NCI-H1417 treated with DMSO at 0.1 percent for 48 hours (cell line): ENCODE data around the gene PCDHA12.
A peak's percentile ranks its signal among the peaks of the same experiment; 100 is the strongest.
"Not testable (repeated sequence)": the region's sequence is repeated elsewhere in the genome, so short reads cannot be mapped to it uniquely, and the experiment has no call there.

ENCODE experiments used
- DNase-seq: peaks from one replicate; lab custom pipeline; 2025; lab: John Stamatoyannopoulos, UW

Gene PCDHA12, protein sequence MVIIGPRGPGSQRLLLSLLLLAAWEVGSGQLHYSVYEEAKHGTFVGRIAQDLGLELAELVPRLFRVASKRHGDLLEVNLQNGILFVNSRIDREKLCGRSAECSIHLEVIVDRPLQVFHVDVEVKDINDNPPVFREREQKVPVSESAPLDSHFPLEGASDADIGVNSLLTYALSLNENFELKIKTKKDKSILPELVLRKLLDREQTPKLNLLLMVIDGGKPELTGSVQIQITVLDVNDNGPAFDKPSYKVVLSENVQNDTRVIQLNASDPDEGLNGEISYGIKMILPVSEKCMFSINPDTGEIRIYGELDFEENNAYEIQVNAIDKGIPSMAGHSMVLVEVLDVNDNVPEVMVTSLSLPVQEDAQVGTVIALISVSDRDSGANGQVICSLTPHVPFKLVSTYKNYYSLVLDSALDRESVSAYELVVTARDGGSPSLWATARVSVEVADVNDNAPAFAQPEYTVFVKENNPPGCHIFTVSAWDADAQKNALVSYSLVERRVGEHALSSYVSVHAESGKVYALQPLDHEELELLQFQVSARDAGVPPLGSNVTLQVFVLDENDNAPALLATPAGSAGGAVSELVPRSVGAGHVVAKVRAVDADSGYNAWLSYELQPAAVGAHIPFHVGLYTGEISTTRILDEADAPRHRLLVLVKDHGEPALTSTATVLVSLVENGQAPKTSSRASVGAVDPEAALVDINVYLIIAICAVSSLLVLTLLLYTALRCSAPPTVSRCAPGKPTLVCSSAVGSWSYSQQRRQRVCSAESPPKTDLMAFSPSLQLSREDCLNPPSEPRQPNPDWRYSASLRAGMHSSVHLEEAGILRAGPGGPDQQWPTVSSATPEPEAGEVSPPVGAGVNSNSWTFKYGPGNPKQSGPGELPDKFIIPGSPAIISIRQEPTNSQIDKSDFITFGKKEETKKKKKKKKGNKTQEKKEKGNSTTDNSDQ

DNA sequence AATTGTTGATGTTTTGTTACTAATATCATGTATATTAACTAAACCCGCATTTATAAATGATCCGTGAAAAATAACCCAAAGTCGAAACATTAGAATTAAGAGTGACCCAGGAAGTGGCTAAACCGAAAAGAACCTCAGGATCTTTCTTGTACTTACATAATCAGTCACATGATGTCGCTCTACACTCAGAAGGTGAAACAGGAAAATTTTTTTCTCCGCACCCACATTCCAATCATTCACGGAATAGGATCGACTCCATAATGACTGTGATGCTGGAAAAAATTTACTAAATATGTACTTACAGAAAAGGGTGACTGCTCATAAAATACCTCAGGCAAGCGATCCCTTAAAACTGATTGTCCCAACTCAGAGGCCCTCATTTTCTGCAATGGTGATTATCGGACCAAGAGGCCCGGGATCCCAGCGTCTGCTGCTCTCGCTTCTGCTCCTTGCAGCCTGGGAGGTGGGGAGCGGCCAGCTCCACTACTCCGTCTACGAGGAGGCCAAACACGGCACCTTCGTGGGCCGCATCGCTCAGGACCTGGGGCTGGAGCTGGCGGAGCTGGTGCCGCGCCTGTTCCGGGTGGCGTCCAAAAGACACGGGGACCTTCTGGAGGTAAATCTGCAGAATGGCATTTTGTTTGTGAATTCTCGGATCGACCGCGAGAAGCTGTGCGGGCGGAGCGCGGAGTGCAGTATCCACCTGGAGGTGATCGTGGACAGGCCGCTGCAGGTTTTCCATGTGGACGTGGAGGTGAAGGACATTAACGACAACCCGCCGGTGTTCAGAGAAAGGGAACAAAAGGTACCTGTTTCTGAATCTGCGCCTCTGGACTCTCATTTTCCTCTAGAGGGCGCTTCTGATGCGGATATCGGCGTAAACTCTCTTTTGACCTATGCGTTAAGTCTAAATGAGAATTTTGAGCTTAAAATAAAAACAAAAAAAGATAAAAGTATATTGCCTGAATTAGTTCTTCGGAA lies at the start of gene PCDHA12:
TSS of gene PCDHA12 (plus strand) at position 224 of the 981 bp plus-strand sequence. CDS start at position 389, 165 bp downstream.
- no peak for DNase-seq

DNA sequence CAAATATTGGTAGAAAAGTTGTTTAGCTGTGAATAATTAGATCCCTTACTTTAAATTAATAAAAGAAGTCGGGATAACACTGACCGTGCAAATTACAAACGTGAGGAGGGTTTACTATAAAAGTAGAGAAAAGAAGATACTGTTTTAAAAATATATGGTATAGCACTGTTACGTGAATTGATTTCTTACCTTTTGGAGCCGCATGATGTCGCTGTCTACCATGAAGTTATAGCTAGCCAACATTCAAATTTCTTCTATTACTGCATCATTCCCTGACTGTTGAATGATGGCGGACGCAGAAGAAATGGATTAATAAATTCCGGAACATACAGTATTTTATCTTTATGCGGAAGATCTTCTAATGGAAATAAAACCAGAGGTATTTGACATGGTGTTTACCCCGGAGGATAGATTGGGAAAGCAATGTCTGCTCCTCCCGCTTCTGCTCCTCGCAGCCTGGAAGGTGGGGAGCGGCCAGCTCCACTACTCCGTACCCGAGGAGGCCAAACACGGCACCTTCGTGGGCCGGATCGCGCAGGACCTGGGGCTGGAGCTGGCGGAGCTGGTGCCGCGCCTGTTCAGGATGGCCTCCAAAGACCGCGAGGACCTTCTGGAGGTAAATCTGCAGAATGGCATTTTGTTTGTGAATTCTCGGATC lies 47.3 kb upstream of the PCDHA12 start, which contains the start of gene PCDHA6:
TSS of gene PCDHA6 (plus strand) at position 257 of the 658 bp plus-strand sequence. CDS start at position 389, 132 bp downstream.
- DNase-seq, result peak; percentile 78

DNA sequence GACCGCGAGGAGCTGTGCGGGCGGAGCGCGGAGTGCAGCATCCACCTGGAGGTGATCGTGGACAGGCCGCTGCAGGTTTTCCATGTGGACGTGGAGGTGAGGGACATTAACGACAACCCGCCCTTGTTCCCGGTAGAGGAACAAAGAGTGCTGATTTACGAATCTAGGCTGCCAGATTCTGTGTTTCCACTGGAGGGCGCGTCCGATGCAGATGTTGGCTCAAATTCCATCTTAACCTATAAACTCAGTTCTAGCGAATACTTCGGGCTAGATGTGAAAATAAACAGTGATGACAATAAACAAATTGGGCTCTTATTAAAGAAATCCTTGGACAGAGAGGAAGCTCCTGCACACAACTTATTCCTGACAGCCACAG lies 46.8 kb upstream of the PCDHA12 start:
- peak; percentile 2 for DNase-seq

DNA sequence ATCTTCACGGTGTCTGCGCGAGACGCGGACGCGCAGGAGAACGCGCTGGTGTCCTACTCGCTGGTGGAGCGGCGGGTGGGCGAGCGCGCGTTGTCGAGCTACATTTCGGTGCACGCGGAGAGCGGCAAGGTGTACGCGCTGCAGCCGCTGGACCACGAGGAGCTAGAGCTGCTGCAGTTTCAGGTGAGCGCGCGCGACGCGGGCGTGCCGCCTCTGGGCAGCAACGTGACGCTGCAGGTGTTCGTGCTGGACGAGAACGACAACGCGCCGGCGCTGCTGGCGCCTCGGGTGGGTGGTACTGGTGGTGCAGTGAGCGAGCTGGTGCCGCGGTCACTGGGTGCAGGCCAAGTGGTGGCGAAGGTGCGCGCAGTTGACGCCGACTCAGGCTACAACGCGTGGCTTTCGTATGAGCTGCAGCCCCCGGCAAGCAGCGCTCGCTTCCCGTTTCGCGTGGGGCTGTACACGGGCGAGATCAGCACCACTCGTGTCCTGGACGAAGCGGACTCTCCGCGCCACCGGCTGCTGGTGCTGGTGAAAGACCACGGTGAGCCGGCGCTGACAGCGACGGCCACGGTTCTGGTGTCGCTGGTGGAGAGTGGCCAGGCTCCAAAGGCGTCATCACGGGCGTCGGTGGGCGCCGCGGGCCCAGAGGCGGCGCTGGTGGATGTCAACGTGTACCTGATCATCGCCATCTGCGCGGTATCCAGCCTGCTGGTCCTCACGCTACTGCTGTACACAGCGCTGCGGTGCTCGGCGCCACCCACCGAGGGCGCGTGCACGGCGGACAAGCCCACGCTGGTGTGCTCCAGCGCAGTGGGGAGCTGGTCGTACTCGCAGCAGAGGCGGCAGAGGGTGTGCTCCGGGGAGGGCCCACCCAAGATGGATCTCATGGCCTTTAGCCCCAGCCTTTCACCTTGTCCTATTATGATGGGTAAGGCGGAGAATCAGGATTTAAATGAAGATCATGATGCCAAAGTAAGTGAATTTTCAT lies 45.3 kb upstream of the PCDHA12 start:
- not testable (repeated sequence) for DNase-seq

DNA sequence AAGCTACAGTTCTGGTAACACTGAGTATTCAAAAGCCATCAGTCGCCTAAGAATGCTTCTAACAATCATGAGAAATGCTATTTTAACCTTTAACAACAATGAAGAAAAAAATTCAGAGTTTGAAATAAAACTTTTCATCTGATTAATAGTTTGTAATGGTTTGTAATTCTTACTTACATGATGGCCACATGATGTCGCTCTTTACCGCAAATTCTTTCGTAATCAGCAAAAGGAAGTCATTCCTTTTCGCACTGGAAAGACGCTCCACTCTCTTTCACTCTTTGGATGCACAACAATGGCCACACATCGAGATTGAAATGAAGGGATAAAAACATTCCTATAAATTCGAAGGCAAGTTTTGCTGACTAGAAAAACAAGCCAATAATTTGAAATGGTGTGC lies 41.1 kb upstream of the PCDHA12 start, which contains the start of gene PCDHA7:
TSS of gene PCDHA7 (plus strand) at position 277 of the 400 bp plus-strand sequence. CDS start at position 392, 115 bp downstream.
- DNase-seq, result no peak

DNA sequence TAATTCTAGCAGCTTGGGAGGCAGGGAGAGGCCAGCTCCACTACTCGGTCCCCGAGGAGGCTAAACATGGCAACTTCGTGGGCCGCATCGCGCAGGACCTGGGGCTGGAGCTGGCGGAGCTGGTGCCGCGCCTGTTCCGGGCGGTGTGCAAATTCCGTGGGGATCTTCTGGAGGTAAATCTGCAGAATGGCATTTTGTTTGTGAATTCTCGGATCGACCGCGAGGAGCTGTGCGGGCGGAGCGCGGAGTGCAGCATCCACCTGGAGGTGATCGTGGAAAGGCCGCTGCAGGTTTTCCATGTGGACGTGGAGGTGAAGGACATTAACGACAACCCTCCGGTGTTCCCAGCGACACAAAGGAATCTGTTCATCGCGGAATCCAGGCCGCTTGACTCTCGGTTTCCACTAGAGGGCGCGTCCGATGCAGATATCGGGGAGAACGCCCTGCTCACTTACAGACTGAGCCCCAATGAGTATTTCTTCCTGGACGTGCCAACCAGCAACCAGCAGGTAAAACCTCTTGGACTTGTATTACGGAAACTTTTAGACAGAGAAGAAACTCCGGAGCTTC lies 40.6 kb upstream of the PCDHA12 start:
- not testable (repeated sequence) for DNase-seq

DNA sequence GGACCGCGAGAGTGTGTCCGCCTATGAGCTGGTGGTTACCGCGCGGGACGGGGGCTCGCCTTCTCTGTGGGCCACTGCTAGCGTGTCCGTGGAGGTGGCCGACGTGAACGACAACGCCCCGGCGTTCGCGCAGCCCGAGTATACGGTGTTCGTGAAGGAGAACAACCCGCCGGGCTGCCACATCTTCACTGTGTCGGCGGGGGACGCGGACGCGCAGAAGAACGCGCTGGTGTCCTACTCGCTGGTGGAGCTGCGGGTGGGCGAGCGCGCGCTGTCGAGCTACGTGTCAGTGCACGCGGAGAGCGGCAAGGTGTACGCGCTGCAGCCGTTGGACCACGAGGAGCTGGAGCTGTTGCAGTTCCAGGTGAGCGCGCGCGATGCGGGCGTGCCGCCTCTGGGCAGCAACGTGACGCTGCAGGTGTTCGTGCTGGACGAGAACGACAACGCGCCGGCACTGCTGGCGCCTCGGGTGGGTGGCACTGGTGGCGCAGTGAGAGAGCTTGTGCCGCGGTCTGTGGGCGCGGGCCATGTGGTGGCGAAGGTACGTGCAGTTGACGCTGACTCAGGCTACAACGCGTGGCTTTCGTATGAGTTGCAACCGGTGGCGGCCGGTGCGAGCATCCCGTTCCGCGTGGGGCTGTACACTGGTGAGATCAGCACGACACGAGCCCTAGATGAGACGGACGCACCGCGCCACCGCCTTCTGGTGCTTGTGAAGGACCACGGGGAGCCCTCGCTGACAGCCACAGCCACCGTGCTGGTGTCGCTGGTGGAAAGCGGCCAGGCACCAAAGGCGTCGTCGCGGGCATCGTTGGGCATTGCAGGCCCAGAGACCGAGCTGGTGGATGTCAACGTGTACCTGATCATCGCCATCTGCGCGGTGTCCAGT lies 39.2 kb upstream of the PCDHA12 start:
- no peak for DNase-seq

DNA sequence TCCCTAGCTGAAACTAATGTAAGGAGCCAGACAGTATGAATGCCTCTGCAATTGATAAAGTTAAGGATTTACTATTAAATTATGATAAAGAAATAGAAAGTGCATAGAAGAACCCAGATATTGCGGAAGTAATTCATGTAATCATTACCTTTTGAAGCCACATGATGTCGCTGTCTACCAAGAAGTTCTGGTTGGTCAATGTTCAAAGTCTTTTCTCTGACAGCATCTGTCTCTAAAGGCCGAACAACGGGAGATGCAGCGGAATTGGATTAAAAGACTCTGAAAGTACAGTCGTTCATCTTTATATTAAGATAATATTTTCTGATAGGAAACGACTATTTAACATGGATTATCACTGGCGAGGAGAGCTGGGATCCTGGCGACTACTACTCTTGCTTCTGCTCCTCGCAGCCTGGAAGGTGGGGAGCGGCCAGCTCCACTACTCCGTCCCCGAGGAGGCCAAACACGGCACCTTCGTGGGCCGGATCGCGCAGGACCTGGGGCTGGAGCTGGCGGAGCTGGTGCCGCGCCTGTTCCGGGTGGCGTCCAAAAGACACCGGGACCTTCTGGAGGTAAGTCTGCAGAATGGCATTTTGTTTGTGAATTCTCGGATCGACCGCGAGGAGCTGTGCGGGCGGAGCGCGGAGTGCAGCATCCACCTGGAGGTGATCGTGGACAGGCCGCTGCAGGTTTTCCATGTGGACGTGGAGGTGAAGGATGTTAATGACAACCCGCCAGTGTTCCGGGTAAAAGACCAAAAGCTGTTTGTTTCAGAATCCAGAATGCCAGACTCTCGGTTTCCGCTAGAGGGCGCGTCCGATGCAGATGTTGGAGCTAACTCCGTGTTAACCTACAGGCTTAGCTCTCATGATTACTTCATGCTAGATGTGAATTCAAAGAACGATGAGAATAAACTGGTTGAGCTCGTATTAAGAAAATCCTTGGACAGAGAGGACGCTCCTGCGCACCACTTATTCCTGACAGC lies 33.8 kb upstream of the PCDHA12 start, which contains the start of gene PCDHA8:
TSS of gene PCDHA8 (plus strand) at position 210 of the 985 bp plus-strand sequence. CDS start at position 345, 135 bp downstream.
- DNase-seq, result no peak

DNA sequence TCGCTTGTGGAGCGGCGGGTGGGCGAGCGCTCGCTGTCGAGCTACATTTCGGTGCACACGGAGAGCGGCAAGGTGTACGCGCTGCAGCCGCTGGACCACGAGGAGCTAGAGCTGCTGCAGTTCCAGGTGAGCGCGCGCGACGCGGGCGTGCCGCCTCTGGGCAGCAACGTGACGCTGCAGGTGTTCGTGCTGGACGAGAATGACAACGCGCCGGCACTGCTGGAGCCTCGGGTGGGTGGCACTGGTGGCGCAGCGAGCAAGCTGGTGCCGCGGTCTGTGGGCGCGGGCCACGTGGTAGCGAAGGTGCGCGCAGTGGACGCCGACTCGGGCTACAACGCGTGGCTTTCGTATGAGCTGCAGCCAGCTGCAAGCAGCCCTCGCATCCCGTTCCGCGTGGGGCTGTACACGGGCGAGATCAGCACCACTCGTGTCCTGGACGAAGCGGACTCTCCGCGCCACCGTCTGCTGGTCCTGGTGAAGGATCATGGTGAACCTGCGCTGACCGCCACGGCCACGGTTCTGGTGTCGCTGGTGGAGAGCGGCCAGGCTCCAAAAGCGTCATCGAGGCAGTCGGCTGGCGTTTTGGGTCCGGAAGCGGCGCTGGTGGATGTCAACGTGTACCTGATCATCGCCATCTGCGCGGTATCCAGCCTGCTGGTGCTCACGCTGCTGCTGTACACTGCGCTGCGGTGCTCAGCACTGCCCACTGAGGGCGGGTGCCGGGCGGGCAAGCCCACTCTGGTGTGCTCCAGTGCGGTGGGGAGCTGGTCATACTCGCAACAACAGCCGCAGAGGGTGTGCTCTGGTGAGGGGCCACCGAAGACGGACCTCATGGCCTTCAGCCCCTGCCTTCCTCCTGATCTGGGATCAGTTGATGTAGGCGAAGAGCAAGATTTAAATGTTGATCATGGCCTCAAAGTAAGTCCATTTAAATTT lies 32.0 kb upstream of the PCDHA12 start:
- DNase-seq, result no peak

DNA sequence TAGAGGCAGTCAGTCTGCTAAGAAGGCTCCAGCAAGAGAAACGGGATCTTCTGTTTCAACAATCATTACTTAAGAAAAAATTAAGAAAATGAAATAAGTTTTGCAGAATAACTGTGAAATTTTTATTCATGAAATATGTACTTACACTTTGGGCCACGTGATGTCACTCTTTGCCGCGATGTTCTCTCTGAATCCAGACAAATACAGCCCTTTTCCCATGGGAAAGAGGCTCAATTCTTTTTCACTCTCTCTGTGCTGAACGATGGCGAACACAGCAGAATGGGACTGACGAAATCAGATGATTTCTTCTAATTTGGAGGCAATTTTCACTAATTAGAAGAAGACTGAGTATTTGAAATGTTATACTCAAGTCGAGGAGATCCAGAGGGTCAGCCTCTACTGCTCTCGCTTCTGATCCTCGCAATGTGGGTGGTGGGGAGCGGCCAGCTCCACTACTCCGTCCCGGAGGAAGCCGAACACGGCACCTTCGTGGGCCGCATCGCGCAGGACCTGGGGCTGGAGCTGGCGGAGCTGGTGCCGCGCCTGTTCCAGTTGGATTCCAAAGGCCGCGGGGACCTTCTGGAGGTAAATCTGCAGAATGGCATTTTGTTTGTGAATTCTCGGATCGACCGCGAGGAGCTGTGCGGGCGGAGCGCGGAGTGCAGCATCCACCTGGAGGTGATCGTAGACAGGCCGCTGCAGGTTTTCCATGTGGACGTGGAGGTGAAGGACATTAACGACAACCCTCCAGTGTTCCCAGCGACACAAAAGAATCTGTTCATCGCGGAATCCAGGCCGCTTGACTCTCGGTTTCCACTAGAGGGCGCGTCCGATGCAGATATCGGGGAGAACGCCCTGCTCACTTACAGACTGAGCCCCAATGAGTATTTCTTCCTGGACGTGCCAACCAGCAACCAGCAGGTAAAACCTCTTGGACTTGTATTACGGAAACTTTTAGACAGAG lies 26.7 kb upstream of the PCDHA12 start, which contains the start of gene PCDHA9:
TSS of gene PCDHA9 (plus strand) at position 244 of the 964 bp plus-strand sequence. CDS start at position 358, 114 bp downstream.
- not testable (repeated sequence) for DNase-seq

DNA sequence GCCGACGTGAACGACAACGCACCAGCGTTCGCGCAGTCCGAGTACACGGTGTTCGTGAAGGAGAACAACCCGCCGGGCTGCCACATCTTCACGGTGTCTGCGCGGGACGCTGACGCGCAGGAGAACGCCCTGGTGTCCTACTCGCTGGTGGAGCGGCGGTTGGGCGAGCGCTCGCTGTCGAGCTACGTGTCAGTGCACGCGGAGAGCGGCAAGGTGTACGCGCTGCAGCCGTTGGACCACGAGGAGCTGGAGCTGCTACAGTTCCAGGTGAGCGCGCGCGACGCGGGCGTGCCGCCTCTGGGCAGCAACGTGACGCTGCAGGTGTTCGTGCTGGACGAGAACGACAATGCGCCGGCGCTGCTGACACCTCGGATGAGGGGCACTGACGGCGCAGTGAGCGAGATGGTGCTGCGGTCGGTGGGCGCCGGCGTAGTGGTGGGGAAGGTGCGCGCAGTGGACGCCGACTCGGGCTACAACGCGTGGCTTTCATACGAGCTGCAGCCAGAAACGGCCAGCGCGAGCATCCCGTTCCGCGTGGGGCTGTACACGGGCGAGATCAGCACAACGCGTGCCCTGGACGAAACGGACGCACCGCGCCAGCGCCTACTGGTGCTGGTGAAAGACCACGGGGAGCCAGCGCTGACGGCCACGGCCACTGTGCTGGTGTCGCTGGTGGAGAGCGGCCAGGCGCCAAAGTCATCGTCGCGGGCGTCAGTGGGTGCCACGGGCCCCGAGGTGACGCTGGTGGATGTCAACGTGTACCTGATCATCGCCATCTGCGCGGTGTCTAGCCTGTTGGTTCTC lies 25.1 kb upstream of the PCDHA12 start:
- DNase-seq, result not testable (repeated sequence)

DNA sequence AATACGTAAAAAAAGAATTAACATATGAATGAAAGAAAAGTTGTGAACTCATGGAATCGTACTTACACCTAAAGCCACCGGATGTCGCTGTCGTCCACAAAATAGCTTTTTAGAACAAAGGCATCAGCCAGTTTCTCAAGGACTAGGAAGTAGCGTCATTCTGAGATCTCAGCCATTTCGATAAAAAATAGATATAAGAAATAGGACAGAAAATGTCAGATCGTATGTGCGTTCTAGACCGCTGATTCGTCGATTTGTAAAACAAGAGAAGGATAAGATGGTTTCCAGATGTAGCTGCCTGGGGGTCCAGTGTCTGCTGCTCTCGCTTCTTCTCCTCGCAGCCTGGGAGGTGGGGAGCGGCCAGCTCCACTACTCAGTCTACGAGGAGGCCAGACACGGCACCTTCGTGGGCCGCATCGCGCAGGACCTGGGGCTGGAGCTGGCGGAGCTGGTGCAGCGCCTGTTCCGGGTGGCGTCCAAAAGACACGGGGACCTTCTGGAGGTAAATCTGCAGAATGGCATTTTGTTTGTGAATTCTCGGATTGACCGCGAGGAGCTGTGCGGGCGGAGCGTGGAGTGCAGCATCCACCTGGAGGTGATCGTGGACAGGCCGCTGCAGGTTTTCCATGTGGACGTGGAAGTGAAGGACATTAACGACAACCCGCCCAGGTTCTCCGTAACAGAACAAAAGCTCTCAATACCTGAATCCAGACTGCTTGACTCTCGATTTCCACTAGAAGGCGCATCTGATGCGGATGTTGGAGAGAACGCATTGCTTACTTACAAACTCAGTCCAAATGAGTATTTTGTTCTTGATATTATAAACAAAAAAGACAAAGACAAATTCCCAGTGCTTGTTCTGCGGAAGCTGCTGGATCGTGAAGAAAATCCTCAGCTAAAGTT lies 19.1 kb upstream of the PCDHA12 start, which contains the start of gene PCDHA10:
TSS of gene PCDHA10 (plus strand) at position 126 of the 903 bp plus-strand sequence. CDS start at position 278, 152 bp downstream.
- no peak for DNase-seq
